Measurements from ENCODE around the gene MPST. TPM values are rescaled to one million over a fixed set of nuclear protein-coding genes. Genes with fewer than 3 reads are reported as not detected.

The MPST gene
- total and polyA plus RNA-seq, 3 donors from 2014 or later = 64.1 to 114 (median 99.6) TPM

DNA sequence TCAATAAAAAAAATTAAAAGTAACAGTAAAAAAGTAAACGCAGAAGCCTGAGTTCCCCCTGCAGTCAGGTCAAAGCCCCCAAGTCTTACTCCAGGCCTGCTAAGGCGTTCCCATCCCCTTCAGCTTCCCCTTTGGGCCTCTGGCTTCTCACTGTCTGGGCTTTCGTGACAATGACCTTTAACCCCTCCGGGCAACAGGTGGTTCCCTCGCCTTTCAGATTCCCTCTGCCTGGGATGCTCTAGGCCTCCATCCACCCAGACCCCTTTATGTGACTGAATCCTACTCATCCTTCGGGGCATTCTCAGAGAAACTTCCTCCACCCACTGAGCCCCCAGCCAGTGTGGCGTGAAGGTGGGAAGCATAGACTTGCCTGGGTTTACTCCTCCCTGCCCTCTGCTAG is 8.0 kb downstream of the MPST start:
- Histone ChIP-seq H3K27ac (no peak overlapping the region), H3K27me3 (no peaks in the 10 kb centered on the region), H3K9me3 (no peaks in the 10 kb centered on the region), H3K4me1 (peaks cover 6% of the 10 kb centered on the region), H3K36me3 (ENCODE audit: low read depth, missing control alignments) (no peaks in the 10 kb centered on the region), H3K4me3 (no peak overlapping the region)
- intact Hi-C loops (cut with DNase I; ENCODE audit: low total_unique reads) = no loop called here
- TF ChIP-seq, protein P1, sequence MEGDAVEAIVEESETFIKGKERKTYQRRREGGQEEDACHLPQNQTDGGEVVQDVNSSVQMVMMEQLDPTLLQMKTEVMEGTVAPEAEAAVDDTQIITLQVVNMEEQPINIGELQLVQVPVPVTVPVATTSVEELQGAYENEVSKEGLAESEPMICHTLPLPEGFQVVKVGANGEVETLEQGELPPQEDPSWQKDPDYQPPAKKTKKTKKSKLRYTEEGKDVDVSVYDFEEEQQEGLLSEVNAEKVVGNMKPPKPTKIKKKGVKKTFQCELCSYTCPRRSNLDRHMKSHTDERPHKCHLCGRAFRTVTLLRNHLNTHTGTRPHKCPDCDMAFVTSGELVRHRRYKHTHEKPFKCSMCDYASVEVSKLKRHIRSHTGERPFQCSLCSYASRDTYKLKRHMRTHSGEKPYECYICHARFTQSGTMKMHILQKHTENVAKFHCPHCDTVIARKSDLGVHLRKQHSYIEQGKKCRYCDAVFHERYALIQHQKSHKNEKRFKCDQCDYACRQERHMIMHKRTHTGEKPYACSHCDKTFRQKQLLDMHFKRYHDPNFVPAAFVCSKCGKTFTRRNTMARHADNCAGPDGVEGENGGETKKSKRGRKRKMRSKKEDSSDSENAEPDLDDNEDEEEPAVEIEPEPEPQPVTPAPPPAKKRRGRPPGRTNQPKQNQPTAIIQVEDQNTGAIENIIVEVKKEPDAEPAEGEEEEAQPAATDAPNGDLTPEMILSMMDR (IDR thresholded peaks at IDR 0.05) = no peak
- TF ChIP-seq POLR2A (IDR thresholded peaks at IDR 0.05) = no peak
- WGBS, 2 donors = 90 to 93% methylated on average over 7 of the region's 7 CpGs
- no peak for DNase-seq

DNA sequence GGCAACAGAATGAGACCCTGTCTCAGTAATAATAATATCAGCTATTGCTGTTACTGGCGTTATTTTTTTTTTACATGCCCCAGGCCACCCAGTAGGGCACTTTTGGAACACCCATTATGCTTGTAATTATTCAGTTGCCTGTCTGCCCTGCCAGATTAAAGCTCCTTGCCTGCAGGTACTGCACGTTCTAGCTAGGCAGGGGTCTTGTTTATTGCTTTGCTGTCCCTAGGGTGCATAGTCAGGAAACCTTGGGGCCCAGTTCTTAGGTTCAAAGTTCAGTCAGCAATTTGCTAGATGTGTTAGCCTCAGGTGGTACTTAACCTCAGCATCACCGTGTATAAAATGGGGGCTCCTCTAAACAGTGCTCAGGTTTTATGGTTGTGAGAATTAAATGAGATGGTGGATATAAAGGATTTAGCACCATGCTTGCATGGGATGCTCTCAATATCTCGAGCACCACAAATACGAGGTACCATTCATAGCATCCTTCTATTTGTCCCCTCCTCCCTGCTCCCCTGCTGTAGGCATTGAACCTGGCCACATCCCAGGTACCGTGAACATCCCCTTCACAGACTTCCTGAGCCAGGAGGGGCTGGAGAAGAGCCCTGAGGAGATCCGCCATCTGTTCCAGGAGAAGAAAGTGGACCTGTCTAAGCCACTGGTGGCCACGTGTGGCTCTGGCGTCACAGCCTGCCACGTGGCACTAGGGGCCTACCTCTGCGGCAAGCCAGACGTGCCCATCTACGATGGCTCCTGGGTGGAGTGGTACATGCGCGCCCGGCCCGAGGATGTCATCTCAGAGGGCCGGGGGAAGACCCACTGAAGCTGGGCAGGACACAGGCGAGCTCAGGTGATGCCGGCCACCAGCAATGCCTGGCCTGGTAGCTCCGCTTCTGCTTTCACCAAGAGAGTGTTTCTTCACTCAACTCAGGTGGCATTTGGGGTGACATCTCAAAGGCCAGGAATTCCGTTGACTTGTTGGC is 9.4 kb downstream of the MPST start:
- H3K9me3 ChIP-seq = no peaks in the 10 kb centered on the region
- TF ChIP-seq POLR2A (IDR thresholded peaks at IDR 0.05) = no peak
- TF ChIP-seq, protein P1 (IDR thresholded peaks at IDR 0.05) = no peak
- no peak overlapping the region for H3K4me3 ChIP-seq
- no peak for DNase-seq
- H3K36me3 ChIP-seq (ENCODE audit: low read depth, missing control alignments) = no peaks in the 10 kb centered on the region
- peaks cover 6% of the 10 kb centered on the region for H3K4me1 ChIP-seq
- intact Hi-C loops (cut with DNase I; ENCODE audit: low total_unique reads) = no loop called here
- WGBS, 2 donors = 90 to 91% methylated on average over 21 to 22 of the region's 22 CpGs
- no peak overlapping the region for H3K27ac ChIP-seq
- no peaks in the 10 kb centered on the region for H3K27me3 ChIP-seq

DNA sequence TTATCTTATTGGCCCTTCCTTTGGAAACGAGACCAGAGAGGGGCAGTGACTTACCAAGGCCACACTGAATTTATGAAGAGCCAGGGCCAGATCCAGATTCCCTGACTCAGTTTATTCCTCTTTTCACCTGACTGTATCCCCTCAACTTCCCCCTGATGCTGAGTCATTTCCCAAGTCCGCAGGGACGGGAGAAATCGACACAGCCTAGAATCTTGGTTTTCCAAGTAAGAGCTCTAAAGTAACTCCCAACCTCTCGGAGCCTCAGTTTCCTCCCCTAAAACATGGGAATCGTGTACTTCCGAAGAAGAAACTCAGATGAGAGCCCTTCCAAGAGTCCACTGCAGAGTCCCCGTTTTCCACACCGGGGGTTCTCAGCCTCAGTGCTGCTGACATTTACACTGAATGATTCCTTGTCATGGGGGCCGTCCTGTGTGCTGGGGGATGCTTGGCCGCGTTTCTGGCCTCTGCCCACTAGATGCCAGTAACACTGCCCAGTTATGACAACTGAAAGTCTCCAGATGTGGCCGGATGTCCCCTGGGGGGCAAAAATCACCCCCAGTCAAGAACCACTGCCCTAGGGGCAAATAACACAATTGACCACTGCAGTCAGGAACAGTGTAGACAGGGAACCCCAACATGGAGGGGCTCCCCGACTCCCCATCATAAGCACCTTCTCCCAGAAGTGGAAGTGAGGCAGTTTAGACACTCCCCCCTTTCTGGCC is 11.2 kb downstream of the MPST start:
- WGBS, 2 donors = 75 to 78% methylated on average over 9 to 14 of the region's 14 CpGs
- no peak for TF ChIP-seq POLR2A (IDR thresholded peaks at IDR 0.05)
- TF ChIP-seq, protein P1 (IDR thresholded peaks at IDR 0.05) = no peak
- Histone ChIP-seq H3K4me1 (no peaks in the 10 kb centered on the region), H3K27me3 (no peaks in the 10 kb centered on the region), H3K9me3 (no peaks in the 10 kb centered on the region), H3K27ac (no peak overlapping the region), H3K36me3 (ENCODE audit: low read depth, missing control alignments) (no peaks in the 10 kb centered on the region), H3K4me3 (no peak overlapping the region)
- intact Hi-C loops (cut with DNase I; ENCODE audit: low total_unique reads) = no loop called here
- DNase-seq = no peak

DNA sequence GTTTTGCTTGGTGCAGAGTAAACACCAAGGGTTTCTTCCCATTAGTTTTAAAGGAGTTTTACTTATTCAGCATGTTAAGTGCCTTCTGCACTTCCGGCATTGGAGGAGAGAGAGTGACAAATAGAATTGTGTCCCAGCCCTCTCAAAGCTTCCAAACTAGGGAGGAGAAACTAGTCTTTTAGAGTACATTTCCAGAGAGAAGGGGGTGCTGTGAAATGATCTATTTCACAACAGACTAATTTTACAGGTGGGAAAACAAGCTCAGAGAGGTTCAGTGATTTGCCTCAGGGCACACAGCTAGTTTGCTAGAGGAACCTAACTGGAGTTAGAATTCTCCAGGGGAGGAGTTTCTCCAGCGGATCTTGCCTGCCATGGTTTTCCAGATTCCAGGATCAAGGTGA is 12.6 kb downstream of the MPST start:
- 81 to 84% methylated on average over 2 of the region's 2 CpGs for WGBS, 2 donors
- TF ChIP-seq, protein P1 (IDR thresholded peaks at IDR 0.05) = no peak
- TF ChIP-seq POLR2A (IDR thresholded peaks at IDR 0.05) = no peak
- Histone ChIP-seq H3K27me3 (no peaks in the 10 kb centered on the region), H3K27ac (no peak overlapping the region), H3K4me1 (no peaks in the 10 kb centered on the region), H3K36me3 (ENCODE audit: low read depth, missing control alignments) (no peaks in the 10 kb centered on the region), H3K4me3 (no peak overlapping the region), H3K9me3 (no peaks in the 10 kb centered on the region)
- DNase-seq = no peak
- intact Hi-C loops (cut with DNase I; ENCODE audit: low total_unique reads) = no loop called here
